GM18520 (cell line): ENCODE measurements around the gene BEGAIN.

ENCODE experiments used
- ATAC-seq: cut with Tn5 transposase; IDR thresholded peaks from one replicate; pipeline ENCODE4 v1.9.1; 2021; ENCODE audit not compliant: unreplicated experiment

BEGAIN gene

GRCh38 chr14:100539766-100540140, 47.5 kb downstream of the BEGAIN start:
- no peak for ATAC-seq

- ATAC-seq: no peak
Observed at GRCh38 chr14:100539003-100539660, 48.1 kb downstream of the BEGAIN start.

GRCh38 chr14:100538351-100539002, 48.7 kb downstream of the BEGAIN start:
- ATAC-seq: no peak

GRCh38 chr14:100537446-100538350, 49.5 kb downstream of the BEGAIN start:
- ATAC-seq: no peak

- ATAC-seq: no peak
Observed at GRCh38 chr14:100536721-100537445, 50.3 kb downstream of the BEGAIN start.

- no peak for ATAC-seq
Observed at GRCh38 chr14:100536121-100536510, 51.1 kb downstream of the BEGAIN start.

- ATAC-seq: no peak
Observed at GRCh38 chr14:100535287-100536120, 51.7 kb downstream of the BEGAIN start.

- ATAC-seq: no peak
Observed at GRCh38 chr14:100534528-100535286, 52.5 kb downstream of the BEGAIN start.

GRCh38 chr14:100533656-100534485, 53.3 kb downstream of the BEGAIN start:
- no peak for ATAC-seq

- no peak for ATAC-seq
Observed at GRCh38 chr14:100532906-100533655, 54.1 kb downstream of the BEGAIN start.

- ATAC-seq: no peak
Observed at GRCh38 chr14:100532154-100532861, 54.9 kb downstream of the BEGAIN start.

- no peak for ATAC-seq
Observed at GRCh38 chr14:100531152-100532121, 55.8 kb downstream of the BEGAIN start.

- no peak for ATAC-seq
Observed at GRCh38 chr14:100530270-100531072, 56.7 kb downstream of the BEGAIN start.

- no peak for ATAC-seq
Observed at GRCh38 chr14:100529561-100530031, 57.6 kb downstream of the BEGAIN start.

GRCh38 chr14:100528962-100529560, 58.2 kb downstream of the BEGAIN start:
- no peak for ATAC-seq
